GM21529 (cell line): Measurements from ENCODE around the gene SLC5A3.

Experiments
- ATAC-seq: cut with Tn5 transposase; IDR thresholded peaks from one replicate; pipeline ENCODE4 v1.9.1; 2021; ENCODE audit not compliant: unreplicated experiment

SLC5A3 gene

GRCh38 chr21:34073032-34073748 is at the start of gene SLC5A3, which contains the start of gene MRPS6:
SLC5A3 (plus strand) TSS chr21:34073578; CDS start chr21:34095199, 21,621 bp downstream.
MRPS6 (plus strand) TSS chr21:34073578; CDS start chr21:34073701, 123 bp downstream.
- peak; percentile 80 for ATAC-seq

GRCh38 chr21:34023691-34024373 is 49.5 kb upstream of the SLC5A3 start:
- ATAC-seq: no peak

DNA sequence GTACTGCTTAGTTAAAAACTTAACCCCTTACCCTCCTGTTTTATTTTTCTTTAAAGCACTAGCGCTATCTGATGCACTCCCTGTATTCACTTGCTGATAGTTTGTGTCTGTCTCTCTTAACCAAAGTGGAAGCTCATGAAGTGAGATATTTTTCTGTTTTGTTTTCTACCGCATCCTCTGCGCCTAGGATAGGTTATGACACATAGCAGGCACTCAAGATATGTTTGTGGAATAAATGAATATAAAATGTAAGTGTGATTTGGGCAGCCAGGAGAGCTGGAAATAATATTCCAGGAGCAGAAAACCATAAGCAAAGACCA is 49.0 kb upstream of the SLC5A3 start:
- no peak for ATAC-seq

- no peak for ATAC-seq
These were observed 45.5 kb upstream of the SLC5A3 start for GRCh38 chr21:34027721-34028461.

DNA sequence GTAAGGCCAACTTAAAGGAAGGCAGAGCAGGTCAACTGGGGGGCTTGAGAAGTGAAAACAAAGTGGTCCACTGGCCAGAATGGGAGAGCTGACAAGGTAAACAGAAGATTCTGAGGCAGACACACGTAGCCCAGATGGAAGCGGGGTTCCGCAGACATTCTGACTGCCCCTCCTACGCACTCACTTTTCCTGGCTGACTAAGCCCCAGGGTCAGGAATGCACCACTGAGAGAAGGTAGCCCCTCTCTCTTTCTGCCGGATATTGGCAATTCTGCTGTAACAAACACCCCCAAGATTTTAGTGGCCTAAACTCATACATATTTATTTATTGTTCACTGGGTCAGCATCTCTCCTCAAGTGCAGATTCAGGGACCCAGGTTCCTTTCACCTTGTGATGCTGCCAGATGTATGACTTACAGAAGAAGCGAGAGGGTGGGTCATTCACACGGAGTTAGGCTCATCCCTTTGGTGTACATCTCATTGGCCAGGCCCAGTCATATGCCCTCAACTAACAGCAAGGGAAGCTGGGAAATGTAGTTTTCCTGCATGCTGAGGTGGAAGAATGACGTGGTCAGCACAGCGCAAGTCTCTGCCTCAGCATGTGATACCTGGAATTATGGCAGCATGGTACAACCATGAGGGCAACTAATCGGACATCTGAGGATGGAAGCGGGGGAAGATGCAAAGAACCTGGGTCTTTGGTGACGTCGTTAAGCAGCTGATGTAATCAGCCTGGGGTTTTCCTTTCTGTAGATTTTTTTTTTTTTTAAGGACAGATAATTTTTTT is 43.4 kb upstream of the SLC5A3 start:
- peak; percentile 95 for ATAC-seq

- ATAC-seq: no peak
These were observed 41.5 kb upstream of the SLC5A3 start for GRCh38 chr21:34031835-34032370.

- ATAC-seq: no peak
These were observed 38.9 kb upstream of the SLC5A3 start for GRCh38 chr21:34034369-34035014.

DNA sequence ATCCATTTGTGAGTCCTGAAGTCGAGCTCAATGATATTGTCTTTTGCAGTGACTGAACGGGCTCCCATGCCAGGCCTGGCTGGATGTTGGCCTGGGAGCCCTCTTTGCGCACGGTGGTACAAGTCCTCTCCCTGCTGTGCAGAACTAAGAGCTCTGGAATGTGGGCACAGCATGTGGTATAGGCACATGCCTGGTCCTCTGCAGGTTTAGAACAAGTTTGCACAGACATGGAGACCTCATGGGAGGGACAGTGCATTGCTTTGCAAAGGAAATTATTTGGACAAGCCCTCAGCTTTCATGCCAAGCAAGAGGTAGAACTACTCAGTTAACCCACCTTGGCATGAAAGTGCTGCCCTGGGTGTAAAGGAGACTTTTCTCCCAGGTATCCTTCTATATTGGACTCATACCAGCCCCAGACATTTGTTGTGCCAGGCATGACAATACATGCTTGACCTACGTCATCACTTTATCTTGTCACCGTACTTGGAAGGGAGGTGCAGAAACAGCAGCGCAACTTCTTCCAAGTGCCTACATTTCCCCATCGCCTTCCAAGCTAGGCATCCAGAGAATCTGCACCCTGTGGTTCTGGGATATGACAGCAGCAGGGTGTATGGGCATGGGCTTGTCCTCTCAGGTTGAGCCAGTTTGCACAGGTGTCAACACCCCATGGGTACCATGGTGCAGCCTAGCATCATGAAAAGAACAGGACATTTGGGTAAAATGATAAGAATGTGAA is 37.6 kb upstream of the SLC5A3 start:
- ATAC-seq: no peak

GRCh38 chr21:34037009-34037795 is 36.2 kb upstream of the SLC5A3 start:
- ATAC-seq: no peak

GRCh38 chr21:34039678-34040382 is 33.5 kb upstream of the SLC5A3 start:
- ATAC-seq: no peak

DNA sequence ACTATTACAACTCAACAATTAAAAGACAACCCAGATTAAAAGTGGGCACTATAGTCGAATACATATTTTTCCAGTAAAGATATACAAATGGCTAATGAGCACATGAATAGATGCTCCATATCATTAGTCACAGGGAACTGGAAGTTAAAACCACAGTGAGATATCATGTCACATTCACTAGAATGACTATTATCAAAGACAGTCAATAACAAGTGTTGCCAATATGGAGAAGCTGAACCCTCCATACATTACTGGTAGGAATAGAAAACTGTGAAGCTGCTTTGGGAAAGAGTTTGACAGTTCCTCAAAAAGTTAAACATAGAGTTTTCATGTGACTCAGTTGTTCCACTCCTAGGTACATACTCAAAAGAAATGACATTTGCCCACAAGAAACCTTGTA is 30.6 kb upstream of the SLC5A3 start:
- no peak for ATAC-seq

DNA sequence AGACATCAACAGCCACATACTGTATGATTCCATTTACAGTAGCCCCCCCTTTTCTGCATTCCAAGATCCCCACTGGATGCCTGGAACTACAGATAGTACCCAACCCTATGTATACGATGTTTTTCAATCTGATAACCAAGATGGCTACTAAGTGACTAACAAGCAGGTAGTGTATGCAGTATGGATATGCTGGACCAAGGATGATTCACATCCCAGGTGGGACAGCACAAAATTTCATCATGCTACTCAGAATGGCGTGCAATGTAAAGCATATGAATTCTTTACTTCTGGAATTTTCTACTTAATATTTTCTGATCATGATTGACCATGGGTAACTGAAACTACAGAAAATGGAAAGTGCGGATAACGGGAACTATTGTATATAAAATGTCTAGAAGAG is 30.0 kb upstream of the SLC5A3 start:
- ATAC-seq: no peak

- peak; percentile 49 for ATAC-seq
These were observed 26.5 kb upstream of the SLC5A3 start for GRCh38 chr21:34046917-34047316.

- no peak for ATAC-seq
These were observed 25.5 kb upstream of the SLC5A3 start for GRCh38 chr21:34047835-34048234.

- no peak for ATAC-seq
These were observed 21.2 kb upstream of the SLC5A3 start for GRCh38 chr21:34052171-34052570.

GRCh38 chr21:34054259-34054658 is 19.1 kb upstream of the SLC5A3 start:
- no peak for ATAC-seq

DNA sequence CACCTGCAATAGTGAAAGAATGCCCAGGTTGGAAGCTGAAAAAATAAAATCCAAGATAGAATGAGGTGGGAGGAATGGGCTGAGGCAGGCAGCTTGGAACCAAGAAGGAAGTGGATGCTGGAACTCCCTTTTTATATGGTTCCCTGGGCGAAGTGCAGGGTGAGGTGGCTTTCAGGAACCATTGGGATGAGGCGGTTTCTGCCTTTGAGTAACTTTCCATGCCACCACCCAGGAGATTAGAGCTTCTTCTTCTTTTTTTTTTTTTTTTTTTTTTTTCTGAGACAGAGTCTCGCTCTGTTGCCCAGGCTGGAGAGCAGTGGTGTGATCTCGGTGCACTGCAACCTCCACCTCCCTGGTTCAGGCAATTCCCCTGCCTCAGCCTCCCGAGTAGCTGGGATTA is 17.8 kb upstream of the SLC5A3 start:
- no peak for ATAC-seq

GRCh38 chr21:34061983-34062382 is 11.4 kb upstream of the SLC5A3 start:
- no peak for ATAC-seq
